ENCODE results near the gene PPP1R3F.

PPP1R3F gene

GRCh38 chrX:49271341-49271740, 1.7 kb downstream of the PPP1R3F start:
- no peak overlapping the region for H3K4me3 ChIP-seq (ENCODE audit: low read length)
- TF ChIP-seq, protein P1, sequence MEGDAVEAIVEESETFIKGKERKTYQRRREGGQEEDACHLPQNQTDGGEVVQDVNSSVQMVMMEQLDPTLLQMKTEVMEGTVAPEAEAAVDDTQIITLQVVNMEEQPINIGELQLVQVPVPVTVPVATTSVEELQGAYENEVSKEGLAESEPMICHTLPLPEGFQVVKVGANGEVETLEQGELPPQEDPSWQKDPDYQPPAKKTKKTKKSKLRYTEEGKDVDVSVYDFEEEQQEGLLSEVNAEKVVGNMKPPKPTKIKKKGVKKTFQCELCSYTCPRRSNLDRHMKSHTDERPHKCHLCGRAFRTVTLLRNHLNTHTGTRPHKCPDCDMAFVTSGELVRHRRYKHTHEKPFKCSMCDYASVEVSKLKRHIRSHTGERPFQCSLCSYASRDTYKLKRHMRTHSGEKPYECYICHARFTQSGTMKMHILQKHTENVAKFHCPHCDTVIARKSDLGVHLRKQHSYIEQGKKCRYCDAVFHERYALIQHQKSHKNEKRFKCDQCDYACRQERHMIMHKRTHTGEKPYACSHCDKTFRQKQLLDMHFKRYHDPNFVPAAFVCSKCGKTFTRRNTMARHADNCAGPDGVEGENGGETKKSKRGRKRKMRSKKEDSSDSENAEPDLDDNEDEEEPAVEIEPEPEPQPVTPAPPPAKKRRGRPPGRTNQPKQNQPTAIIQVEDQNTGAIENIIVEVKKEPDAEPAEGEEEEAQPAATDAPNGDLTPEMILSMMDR (conservative IDR thresholded peaks at IDR 0.05; ENCODE audit: low read depth, low read length), result no peak
- DNase-seq (ENCODE audit: low read depth), result no peak

- TF ChIP-seq, protein P1 (conservative IDR thresholded peaks at IDR 0.05; ENCODE audit: low read depth, low read length), result no peak
- DNase-seq (ENCODE audit: low read depth), result no peak
- H3K4me3 ChIP-seq (ENCODE audit: low read length), result no peak overlapping the region
These were observed 2.8 kb downstream of the PPP1R3F start for GRCh38 chrX:49272421-49272820.

GRCh38 chrX:49273181-49273727, 3.7 kb downstream of the PPP1R3F start:
- H3K4me3 ChIP-seq (ENCODE audit: low read length), result no peak overlapping the region
- no peak for DNase-seq (ENCODE audit: low read depth)
- TF ChIP-seq, protein P1 (conservative IDR thresholded peaks at IDR 0.05; ENCODE audit: low read depth, low read length), result no peak

DNA sequence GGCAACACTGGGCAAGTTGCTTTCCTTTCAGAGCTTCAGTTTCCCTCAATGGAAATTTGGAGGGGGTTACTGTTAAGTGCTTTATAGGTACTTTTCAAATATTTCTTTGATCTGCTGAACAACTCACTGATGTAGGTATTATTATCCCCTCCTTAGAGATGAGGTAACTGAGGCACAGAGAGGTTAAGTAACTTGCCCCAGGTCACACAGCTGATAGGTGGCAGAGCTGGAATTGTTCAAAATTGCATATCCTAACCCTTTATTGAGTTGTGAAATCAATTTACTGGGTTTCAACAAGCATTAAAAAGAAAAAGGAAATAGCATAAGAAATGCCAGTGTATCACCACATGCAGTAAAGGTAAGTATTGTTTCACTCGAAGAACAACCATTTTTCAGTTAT, 6.6 kb downstream of the PPP1R3F start:
- TF ChIP-seq, protein P1 (conservative IDR thresholded peaks at IDR 0.05; ENCODE audit: low read depth, low read length), result no peak
- no peak overlapping the region for H3K4me3 ChIP-seq (ENCODE audit: low read length)
- DNase-seq (ENCODE audit: low read depth), result no peak

DNA sequence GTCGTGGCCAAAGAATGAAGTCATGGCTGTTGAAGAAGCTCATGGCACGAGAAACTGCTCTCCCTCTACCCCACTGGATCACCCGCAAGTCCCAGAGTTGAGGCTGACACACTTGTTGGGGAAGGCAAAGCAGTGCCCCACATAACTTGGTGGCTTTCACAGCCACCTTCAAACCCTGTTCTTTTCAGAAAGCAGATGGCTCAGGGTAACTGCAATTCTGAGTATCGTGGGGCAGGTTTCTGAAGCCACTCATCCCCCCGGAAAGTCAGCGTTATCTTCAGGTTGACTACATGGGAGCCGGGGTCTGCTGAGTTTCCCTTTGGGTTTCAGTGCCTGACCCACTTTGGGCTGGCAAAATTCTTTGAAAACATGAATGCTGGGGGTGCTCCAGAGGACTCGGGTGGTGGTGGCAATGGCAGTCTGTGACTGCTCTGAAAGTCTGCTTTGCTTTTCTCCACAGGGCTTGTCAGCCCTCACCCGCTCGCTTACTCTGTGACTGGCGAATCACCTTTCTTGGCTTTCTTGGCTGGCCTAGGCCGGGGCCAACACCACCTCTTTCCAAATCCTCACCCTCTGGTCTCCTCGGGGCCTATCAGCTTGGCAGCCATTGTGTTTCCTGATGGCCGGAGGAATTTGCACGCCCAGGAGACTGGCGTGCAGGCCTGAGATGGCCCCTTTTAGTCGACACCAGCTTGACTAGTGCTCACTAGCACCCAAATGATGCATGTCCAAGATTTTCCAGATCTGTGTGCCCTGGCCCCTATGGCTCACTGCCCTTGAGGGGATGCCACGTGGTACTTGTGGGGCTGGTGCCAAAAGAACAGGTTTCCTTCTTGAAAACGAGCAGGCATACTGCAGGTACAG, 7.3 kb downstream of the PPP1R3F start:
- TF ChIP-seq, protein P1 (conservative IDR thresholded peaks at IDR 0.05; ENCODE audit: low read depth, low read length), result no peak
- DNase-seq (ENCODE audit: low read depth), result no peak
- H3K4me3 ChIP-seq (ENCODE audit: low read length), result no peak overlapping the region

- no peak for DNase-seq (ENCODE audit: low read depth)
- H3K4me3 ChIP-seq (ENCODE audit: low read length), result no peak overlapping the region
- TF ChIP-seq, protein P1 (conservative IDR thresholded peaks at IDR 0.05; ENCODE audit: low read depth, low read length), result no peak
These were observed 7.9 kb downstream of the PPP1R3F start for GRCh38 chrX:49277535-49277830.

GRCh38 chrX:49278081-49278480, 8.5 kb downstream of the PPP1R3F start:
- TF ChIP-seq, protein P1 (conservative IDR thresholded peaks at IDR 0.05; ENCODE audit: low read depth, low read length), result no peak
- no peak overlapping the region for H3K4me3 ChIP-seq (ENCODE audit: low read length)
- DNase-seq (ENCODE audit: low read depth), result no peak

Measured in retinal pigment epithelial cell (primary cell).